Subcutaneous adipose tissue (tissue), 4 donors: ENCODE measurements around the gene ALPG. TPM values are rescaled to one million over a fixed set of nuclear protein-coding genes. Genes with fewer than 3 reads are reported as not detected.

ENCODE experiments used
- CTCF ChIP-seq: fragments of 450-650 bp; IDR thresholded peaks from one replicate; pipeline ENCODE4 v1.5.1; 2016; ENCODE audit warnings: low read depth, mild to moderate bottlenecking, control low read depth, antibody characterized with exemption, moderate library complexity
- total RNA-seq, 4 donors: library from RNA; depleted of rRNA; stranded (reverse); fragments of >200 nt; gene quantifications; one replicate each; pipeline ENCODE4 v1.1.0, GENCODE V29; 2016

Gene ALPG
- total RNA-seq, 4 donors from 2014 or later, result not detected

- TF ChIP-seq CTCF, result no peak
Measured at GRCh38 chr2:232455426-232456255, 49.0 kb downstream of the ALPG start, which contains the start of gene ALPI. TSS of gene ALPI (plus strand) at chr2:232456153. CDS start at chr2:232456200, 47 bp downstream.

GRCh38 chr2:232456296-232457120, 49.9 kb downstream of the ALPG start:
- no peak for TF ChIP-seq CTCF

- no peak for TF ChIP-seq CTCF
Measured at GRCh38 chr2:232457121-232458011, 50.7 kb downstream of the ALPG start.

- TF ChIP-seq CTCF, result no peak
Measured at GRCh38 chr2:232458051-232458660, 51.5 kb downstream of the ALPG start.

- no peak for TF ChIP-seq CTCF
Measured at GRCh38 chr2:232458661-232459418, 52.2 kb downstream of the ALPG start.

- TF ChIP-seq CTCF, result no peak
Measured at GRCh38 chr2:232459419-232460035, 52.9 kb downstream of the ALPG start.
